Endothelial cell (in vitro differentiated cells): Measurements from ENCODE around the gene ZNF394. TPM values are rescaled to one million over a fixed set of nuclear protein-coding genes. Genes with fewer than 3 reads are reported as not detected.

ENCODE experiments used
- DNase-seq: peaks from one replicate; pipeline ENCODE4 v3.0.0; 2021; ENCODE audit warnings: low spot score
- H3K27ac Mint-ChIP-seq: one replicate; pipeline ENCODE4 v1.8.0; 2021; ENCODE audit warnings: mixed read lengths, inconsistent platforms; ENCODE audit not compliant: unreplicated experiment
- H3K27me3 Mint-ChIP-seq: one replicate; pipeline ENCODE4 v1.8.0; 2021; ENCODE audit warnings: mild to moderate bottlenecking, moderate library complexity, mixed read lengths, inconsistent platforms; ENCODE audit not compliant: unreplicated experiment
- H3K36me3 Mint-ChIP-seq: one replicate; pipeline ENCODE4 v1.8.0; 2021; ENCODE audit warnings: mild to moderate bottlenecking, low read depth, mixed read lengths, inconsistent platforms; ENCODE audit not compliant: unreplicated experiment
- H3K4me1 Mint-ChIP-seq: one replicate; pipeline ENCODE4 v1.8.0; 2021; ENCODE audit warnings: mild to moderate bottlenecking, mixed read lengths, inconsistent platforms; ENCODE audit not compliant: unreplicated experiment
- H3K4me3 Mint-ChIP-seq: one replicate; pipeline ENCODE4 v1.8.0; 2021; ENCODE audit warnings: mild to moderate bottlenecking, mixed read lengths, inconsistent platforms; ENCODE audit not compliant: unreplicated experiment
- H3K9me3 Mint-ChIP-seq: one replicate; pipeline ENCODE4 v1.8.0; 2021; ENCODE audit warnings: mixed read lengths, inconsistent platforms; ENCODE audit not compliant: unreplicated experiment
- total RNA-seq: library from RNA; stranded (reverse); fragmentation: NEBNext Ultra II Directional; extraction: Animal tissue kit (Norgen Biotek cat#: 25700); gene quantifications from one replicate; pipeline ENCODE4 v1.2.1, GENCODE V29; 2021; ENCODE audit not compliant: unreplicated experiment
- TF ChIP-seq, protein P1 (sequence below): fragments of 200-600 bp; sonication (generic); IDR thresholded peaks from one replicate; pipeline ENCODE4 v1.5.0; 2021; ENCODE audit warnings: antibody characterized with exemption; ENCODE audit not compliant: unreplicated experiment

The ZNF394 gene
- total RNA-seq, 1 donor from 2014 or later = 24.6 TPM

DNA sequence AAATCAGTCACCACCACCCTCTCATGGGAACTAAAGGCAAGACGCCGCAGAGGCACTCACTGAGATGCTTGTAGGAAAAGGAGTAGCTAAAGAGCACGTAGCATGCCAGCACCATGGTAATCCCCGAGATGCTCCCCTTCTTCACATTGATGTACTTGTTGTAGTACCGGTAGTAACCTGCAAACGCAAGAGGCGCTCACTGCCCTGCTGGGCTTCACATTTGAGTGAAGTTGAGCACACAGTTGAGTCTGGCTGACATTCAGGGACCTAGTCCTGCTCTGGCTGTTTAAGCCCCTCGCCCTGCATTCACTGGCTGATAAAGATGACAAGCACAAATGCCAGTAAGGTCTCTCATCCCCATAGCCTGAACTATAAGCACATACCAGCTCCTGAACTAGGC, 41.0 kb downstream of the ZNF394 start:
- Mint-ChIP-seq H3K4me1 (peaks cover 11% of the 10 kb centered on the region), H3K4me3 (peak overlapping the region; percentile 21), H3K36me3 (peaks cover 41% of the 10 kb centered on the region), H3K9me3 (no peaks in the 10 kb centered on the region), H3K27me3 (peaks cover 7% of the 10 kb centered on the region), H3K27ac (no peak overlapping the region)
- TF ChIP-seq, protein P1, sequence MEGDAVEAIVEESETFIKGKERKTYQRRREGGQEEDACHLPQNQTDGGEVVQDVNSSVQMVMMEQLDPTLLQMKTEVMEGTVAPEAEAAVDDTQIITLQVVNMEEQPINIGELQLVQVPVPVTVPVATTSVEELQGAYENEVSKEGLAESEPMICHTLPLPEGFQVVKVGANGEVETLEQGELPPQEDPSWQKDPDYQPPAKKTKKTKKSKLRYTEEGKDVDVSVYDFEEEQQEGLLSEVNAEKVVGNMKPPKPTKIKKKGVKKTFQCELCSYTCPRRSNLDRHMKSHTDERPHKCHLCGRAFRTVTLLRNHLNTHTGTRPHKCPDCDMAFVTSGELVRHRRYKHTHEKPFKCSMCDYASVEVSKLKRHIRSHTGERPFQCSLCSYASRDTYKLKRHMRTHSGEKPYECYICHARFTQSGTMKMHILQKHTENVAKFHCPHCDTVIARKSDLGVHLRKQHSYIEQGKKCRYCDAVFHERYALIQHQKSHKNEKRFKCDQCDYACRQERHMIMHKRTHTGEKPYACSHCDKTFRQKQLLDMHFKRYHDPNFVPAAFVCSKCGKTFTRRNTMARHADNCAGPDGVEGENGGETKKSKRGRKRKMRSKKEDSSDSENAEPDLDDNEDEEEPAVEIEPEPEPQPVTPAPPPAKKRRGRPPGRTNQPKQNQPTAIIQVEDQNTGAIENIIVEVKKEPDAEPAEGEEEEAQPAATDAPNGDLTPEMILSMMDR = peak; percentile 34
- DNase-seq = peak; percentile 22

DNA sequence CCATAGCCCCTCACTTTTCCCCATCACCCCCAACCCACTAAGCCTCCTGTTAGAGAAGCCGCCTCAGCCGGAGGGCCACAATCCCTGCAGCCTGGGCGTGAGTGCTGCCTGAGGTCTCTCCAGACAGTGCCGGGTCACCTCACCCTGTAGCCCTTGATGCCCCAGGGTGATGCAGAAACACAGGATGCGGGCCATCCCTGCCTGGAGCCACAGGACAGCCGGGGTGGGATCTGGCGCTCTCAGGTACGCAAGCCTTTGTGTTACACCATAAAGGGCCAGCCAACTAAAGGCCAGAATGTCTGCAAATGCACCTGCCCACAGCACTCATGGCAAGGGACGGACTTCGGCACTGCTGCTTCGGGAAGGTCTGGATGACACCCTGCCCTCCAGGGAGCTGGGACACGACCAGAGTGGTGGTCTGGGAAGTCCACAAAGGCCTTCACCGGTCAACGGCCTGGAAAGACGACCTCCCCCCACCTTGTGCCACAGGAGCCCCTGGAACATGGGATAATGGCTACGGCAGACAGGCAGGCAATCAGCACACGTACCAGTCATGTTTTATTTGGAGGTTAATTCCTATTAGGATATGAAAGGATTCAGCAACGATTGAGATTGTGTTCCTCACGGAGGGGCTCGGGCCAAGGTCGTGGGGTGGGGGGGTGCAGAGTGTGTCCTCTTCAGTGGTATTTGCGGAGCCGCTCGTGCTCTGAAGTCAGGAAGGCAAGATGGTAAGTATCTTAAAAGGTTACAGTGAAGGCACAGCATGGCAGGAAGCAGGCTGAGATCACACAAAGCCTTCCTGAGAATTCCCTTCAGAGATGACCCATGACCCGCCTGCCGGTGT, 42.2 kb downstream of the ZNF394 start:
- H3K27me3 Mint-ChIP-seq = peaks cover 7% of the 10 kb centered on the region
- H3K36me3 Mint-ChIP-seq = peaks cover 42% of the 10 kb centered on the region
- H3K9me3 Mint-ChIP-seq = no peaks in the 10 kb centered on the region
- no peak overlapping the region for H3K4me3 Mint-ChIP-seq
- TF ChIP-seq, protein P1 = no peak
- H3K27ac Mint-ChIP-seq = peak overlapping the region; percentile 72
- peaks cover 7% of the 10 kb centered on the region for H3K4me1 Mint-ChIP-seq
- no peak for DNase-seq

DNA sequence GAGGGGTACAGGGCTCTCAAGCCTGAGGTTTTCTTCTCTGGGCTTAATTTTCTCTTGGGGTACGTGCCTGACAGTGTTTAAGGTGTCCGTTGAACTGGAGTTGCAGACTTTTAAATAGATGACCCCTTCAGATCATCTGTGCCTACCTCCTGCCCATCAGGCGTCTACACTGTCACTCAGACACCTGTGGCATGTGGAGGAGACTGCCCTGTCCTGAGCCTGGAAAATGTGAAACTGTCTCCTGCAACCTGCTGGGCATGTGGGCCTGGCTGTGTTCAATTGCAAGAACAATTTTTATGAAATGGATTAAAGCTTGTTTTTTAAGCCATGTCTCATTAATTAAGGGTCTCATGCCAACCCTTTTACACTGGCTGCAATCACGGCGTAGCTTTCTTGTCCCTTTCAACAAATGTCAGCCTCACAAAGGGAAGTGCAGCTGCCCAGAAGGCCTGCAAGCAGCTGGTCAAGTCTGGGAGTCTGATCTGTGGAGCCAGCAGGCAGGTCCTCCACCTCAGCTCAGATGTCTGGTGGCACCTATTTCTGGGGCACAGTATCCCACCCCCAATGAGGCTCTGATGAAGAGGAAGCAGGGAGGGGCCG, 42.9 kb downstream of the ZNF394 start:
- Mint-ChIP-seq H3K9me3 (no peaks in the 10 kb centered on the region), H3K27ac (no peak overlapping the region), H3K36me3 (peaks cover 40% of the 10 kb centered on the region), H3K27me3 (peaks cover 7% of the 10 kb centered on the region), H3K4me3 (peak overlapping the region; percentile 59), H3K4me1 (peaks cover 7% of the 10 kb centered on the region)
- TF ChIP-seq, protein P1 = no peak
- no peak for DNase-seq

DNA sequence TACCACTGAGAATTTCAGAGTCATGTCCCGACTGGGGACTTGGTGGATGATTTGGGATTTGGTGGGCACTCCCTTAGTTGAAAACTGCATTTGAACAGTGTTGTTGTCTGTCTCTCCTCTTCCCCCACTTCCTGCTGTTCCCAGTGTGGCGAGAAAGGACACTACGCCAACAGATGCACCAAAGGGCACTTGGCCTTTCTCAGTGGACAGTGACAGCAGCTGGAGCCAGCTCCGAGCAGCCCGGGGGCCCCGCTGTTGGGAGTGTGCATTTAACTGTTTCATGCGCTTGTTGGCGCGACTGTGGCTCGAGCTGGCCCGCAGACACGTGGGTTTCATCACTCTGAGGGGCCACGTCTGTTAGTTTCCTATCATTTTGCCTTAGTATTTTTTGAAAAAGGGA, 43.8 kb downstream of the ZNF394 start:
- H3K4me1 Mint-ChIP-seq = peaks cover 7% of the 10 kb centered on the region
- no peak overlapping the region for H3K27ac Mint-ChIP-seq
- no peak for DNase-seq
- no peak overlapping the region for H3K4me3 Mint-ChIP-seq
- H3K9me3 Mint-ChIP-seq = no peaks in the 10 kb centered on the region
- H3K36me3 Mint-ChIP-seq = peaks cover 40% of the 10 kb centered on the region
- TF ChIP-seq, protein P1 = no peak
- peaks cover 7% of the 10 kb centered on the region for H3K27me3 Mint-ChIP-seq

DNA sequence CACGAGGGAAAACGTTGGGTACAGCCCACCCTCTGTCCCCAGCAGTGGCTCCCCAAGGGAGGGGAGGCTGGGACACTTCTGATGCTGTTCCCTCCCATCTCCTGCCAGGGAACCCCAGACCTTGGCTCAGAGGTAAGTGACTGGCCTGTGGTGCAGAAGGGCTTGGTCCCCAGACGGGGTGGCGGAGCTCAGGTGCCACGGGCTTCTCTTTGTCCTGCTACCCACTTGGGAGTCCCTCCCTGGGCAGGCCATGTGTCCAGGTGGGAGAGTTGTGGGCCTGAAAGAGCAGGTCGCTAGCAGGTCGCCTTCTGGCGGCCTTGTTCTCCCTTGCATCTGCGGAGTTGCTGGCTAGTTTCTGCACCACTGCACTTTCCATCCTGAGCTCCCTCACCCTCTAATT, 44.2 kb downstream of the ZNF394 start:
- peaks cover 7% of the 10 kb centered on the region for H3K27me3 Mint-ChIP-seq
- peaks cover 7% of the 10 kb centered on the region for H3K4me1 Mint-ChIP-seq
- no peak overlapping the region for H3K27ac Mint-ChIP-seq
- H3K4me3 Mint-ChIP-seq = no peak overlapping the region
- TF ChIP-seq, protein P1 = no peak
- DNase-seq = no peak
- H3K9me3 Mint-ChIP-seq = no peaks in the 10 kb centered on the region
- peaks cover 43% of the 10 kb centered on the region for H3K36me3 Mint-ChIP-seq
